Right atrium auricular region (tissue), 2 donors: ENCODE results near the gene SLC36A3. TPM values are rescaled to one million over a fixed set of nuclear protein-coding genes. Genes with fewer than 3 reads are reported as not detected.

ENCODE experiments used
- DNase-seq: peaks from one replicate; pipeline ENCODE4 v3.0.0-alpha.2; 2019; ENCODE audit warnings: low spot score
- H3K27ac ChIP-seq, 2 donors: fragments of 200-600 bp; sonication (generic); 1 replicate in 1 of 2; 2 replicates in 1 of 2; pipeline ENCODE4 v1.5.1; 2016 to 2019
- H3K27me3 ChIP-seq, 2 donors: fragments of 200-600 bp; sonication (generic); one replicate each; pipeline versions ENCODE4 v1.5.1 to v1.6.0; 2017 to 2019
- H3K36me3 ChIP-seq: fragments of 200-600 bp; sonication (generic); one replicate; pipeline ENCODE4 v1.5.1; 2016
- H3K4me1 ChIP-seq, 2 donors: fragments of 200-600 bp; sonication (generic); one replicate each; pipeline versions ENCODE4 v1.5.1 to v1.6.0; 2017 to 2019
- H3K4me3 ChIP-seq, 2 donors: fragments of 200-600 bp; sonication (generic); 1 replicate in 1 of 2; 2 replicates in 1 of 2; pipeline ENCODE4 v1.5.1; 2017 to 2019; ENCODE audit warnings: mild to moderate bottlenecking in 1 of 2, moderate library complexity in 1 of 2
- H3K9me3 ChIP-seq, 2 donors: fragments of 200-600 bp; sonication (generic); one replicate each; pipeline ENCODE4 v1.5.1; 2019
- total RNA-seq, 2 donors: library from RNA; depleted of rRNA; stranded (reverse); fragments of >200 nt; gene quantifications; one replicate each; pipeline ENCODE4 v1.1.0, GENCODE V29; 2016
- TF ChIP-seq, protein P1 (sequence below), 2 donors: fragments of 200-600 bp; sonication (generic); IDR thresholded peaks; one replicate each; pipeline ENCODE4 v1.5.1; 2019; ENCODE audit warnings: antibody characterized with exemption in 2 of 2

SLC36A3 gene
- total RNA-seq, 2 donors from 2014 or later = not detected

DNA sequence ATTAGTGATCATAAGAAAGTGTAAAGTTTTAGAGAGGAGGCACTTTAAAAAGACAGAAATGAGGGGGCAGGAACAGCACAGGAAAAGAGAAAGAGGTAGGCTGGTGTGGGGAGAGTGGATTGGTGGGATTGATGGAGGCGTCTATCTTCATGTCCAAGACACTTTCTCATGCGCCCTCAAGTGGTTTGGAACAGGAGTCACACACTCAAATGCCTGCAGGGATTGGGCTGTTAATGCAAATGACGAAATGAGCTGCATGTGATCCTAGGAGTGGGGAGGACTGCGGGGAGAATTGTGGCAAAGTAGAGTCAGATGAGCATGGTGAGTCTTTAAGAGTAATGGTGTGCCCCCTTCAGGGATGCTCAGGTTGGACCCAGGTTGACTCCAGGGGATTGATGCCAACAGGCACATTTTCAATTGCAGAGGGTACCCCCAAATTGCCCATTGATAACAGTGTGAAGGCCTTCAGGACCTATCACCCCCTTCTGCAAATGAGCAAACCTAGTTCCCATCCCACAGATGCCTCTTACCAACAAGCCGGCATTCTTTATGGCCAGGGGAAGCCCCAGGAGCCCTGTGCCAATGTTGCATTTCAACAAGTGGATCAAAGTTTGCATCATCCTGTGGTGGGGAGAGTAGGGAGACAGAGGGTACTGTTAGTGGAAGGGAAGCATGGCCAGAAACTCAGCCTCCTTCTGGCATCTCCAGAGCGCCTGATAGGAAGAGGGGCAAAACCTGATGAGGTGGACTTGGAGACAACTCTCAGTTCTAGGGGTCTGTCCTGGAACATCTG lies 5.3 kb downstream of the SLC36A3 start:
- no peaks in the 10 kb centered on the region for H3K27me3 ChIP-seq
- no peak for DNase-seq
- H3K27ac ChIP-seq = no peak overlapping the region
- H3K36me3 ChIP-seq = no peaks in the 10 kb centered on the region
- no peaks in the 10 kb centered on the region for H3K9me3 ChIP-seq
- no peak overlapping the region for H3K4me3 ChIP-seq
- TF ChIP-seq, protein P1, sequence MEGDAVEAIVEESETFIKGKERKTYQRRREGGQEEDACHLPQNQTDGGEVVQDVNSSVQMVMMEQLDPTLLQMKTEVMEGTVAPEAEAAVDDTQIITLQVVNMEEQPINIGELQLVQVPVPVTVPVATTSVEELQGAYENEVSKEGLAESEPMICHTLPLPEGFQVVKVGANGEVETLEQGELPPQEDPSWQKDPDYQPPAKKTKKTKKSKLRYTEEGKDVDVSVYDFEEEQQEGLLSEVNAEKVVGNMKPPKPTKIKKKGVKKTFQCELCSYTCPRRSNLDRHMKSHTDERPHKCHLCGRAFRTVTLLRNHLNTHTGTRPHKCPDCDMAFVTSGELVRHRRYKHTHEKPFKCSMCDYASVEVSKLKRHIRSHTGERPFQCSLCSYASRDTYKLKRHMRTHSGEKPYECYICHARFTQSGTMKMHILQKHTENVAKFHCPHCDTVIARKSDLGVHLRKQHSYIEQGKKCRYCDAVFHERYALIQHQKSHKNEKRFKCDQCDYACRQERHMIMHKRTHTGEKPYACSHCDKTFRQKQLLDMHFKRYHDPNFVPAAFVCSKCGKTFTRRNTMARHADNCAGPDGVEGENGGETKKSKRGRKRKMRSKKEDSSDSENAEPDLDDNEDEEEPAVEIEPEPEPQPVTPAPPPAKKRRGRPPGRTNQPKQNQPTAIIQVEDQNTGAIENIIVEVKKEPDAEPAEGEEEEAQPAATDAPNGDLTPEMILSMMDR (IDR thresholded peaks at IDR 0.05) = peak in 1 of 2 donors; percentile 67
- no peaks in the 10 kb centered on the region for H3K4me1 ChIP-seq

DNA sequence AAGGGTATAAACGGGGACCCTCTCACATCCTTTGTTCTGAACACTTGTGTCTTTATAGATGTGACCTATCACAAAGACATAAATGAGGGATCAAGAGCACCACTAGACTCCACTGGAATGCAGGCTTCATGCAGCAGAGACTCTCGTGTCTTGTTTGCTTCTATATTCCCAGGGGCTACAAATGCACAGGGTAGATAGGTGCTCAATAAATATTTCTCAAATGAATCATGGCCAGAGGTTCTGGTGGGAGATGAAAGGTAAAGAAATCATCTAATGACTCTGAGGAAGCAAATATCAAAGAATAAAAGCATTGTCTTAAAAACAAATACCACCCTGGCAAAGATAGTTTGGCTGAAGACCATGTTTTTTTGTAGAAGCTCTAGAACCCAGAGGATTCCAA lies 6.6 kb downstream of the SLC36A3 start:
- Histone ChIP-seq H3K9me3 (no peaks in the 10 kb centered on the region), H3K27ac (no peak overlapping the region), H3K4me1 (no peaks in the 10 kb centered on the region), H3K27me3 (no peaks in the 10 kb centered on the region), H3K36me3 (no peaks in the 10 kb centered on the region), H3K4me3 (no peak overlapping the region)
- TF ChIP-seq, protein P1 (IDR thresholded peaks at IDR 0.05) = no peak
- no peak for DNase-seq

DNA sequence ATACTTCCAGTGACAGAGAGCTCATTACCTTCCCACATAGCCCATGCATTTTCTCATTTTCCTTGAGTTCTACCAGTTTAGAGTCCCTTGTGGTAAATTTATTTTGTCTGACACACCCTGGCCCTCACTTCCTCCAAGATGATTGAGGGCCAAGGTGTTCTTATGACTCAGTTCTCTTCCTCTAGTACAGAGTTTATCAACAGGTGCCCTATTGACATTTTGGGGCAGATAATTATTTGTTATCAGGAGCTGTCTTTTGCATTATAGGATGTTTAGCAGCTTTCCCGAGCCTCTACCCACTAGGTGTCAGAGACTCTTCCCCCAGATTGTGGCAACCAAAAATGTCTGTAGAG lies 7.1 kb downstream of the SLC36A3 start:
- H3K36me3 ChIP-seq = no peaks in the 10 kb centered on the region
- H3K4me3 ChIP-seq = no peak overlapping the region
- no peaks in the 10 kb centered on the region for H3K4me1 ChIP-seq
- no peaks in the 10 kb centered on the region for H3K9me3 ChIP-seq
- H3K27me3 ChIP-seq = no peaks in the 10 kb centered on the region
- DNase-seq = no peak
- TF ChIP-seq, protein P1 (IDR thresholded peaks at IDR 0.05) = no peak
- H3K27ac ChIP-seq = no peak overlapping the region

DNA sequence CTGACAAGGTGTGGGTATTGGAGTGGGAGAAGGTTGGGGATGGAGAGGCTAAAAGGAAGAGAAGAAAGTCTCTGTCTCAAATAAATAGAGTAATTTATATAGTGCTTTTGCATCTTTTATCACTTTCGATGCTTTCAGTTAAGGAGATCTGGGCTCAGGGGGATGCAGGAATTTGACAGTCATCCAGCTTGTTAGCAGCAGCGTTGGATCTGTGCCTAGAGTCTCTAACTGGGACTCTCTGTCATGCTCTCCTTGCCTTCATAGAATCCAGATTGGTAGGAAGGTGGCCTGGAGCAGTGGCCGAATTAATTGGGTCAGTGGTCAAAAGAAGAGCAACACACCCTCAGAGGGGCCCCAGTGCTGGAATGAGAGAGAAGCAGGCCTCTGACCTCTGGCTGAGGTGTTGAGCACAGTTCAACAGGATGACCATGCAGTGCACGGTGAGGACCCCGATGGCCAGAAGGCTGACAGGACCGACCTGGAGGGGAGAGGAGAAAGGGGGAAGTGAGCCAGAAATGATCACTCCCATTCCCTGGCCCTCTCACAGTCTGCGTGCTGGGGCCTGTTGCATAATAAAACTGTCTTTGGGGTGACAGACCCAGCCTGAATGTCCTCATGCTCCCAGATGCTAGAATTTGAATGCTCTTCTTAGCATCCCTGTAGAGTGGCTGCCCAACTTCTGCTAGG lies 7.6 kb downstream of the SLC36A3 start:
- Histone ChIP-seq H3K4me3 (no peak overlapping the region), H3K27ac (no peak overlapping the region), H3K36me3 (no peaks in the 10 kb centered on the region), H3K4me1 (no peaks in the 10 kb centered on the region), H3K9me3 (no peaks in the 10 kb centered on the region), H3K27me3 (no peaks in the 10 kb centered on the region)
- TF ChIP-seq, protein P1 (IDR thresholded peaks at IDR 0.05) = no peak
- DNase-seq = no peak

DNA sequence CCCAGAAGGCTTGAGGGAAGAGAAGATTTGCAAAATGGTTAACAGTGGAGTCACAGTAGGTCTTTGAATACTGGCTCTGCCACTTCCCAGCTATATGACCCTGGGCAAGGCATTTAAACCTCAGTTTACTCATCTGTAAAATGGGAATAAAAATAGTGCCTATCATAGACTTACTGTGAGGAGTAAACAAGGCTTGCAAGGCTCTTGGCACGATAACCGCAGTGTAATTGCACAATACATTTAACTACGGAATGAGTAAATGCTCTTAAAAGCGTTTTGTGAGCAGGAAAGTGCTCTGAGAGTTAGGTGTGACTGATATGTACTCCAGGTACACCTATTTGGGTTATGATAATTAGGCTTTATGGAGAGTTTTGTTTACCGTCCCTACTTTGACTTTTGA lies 8.4 kb downstream of the SLC36A3 start:
- TF ChIP-seq, protein P1 (IDR thresholded peaks at IDR 0.05) = no peak
- Histone ChIP-seq H3K27ac (no peak overlapping the region), H3K4me3 (no peak overlapping the region), H3K36me3 (no peaks in the 10 kb centered on the region), H3K4me1 (no peaks in the 10 kb centered on the region), H3K27me3 (no peaks in the 10 kb centered on the region), H3K9me3 (no peaks in the 10 kb centered on the region)
- no peak for DNase-seq
